Activated CD4-positive, alpha-beta T cell treated with anti-CD3 and anti-CD28 coated beads, Interleukin-2, amount 50 U/mL, for 1 hour (primary cell): ENCODE results near the gene RRP12.

Experiments
- DNase-seq: peaks from one replicate; pipeline ENCODE4 v3.0.0-alpha.2; 2020

RRP12 gene

GRCh38 chr10:97334370-97335175 is 66.6 kb downstream of the RRP12 start, which contains the start of gene FRAT2:
FRAT2 (minus strand) TSS chr10:97334729; CDS start chr10:97334572, 157 bp downstream.
- peak; percentile 84 for DNase-seq

- DNase-seq, result no peak
Measured at GRCh38 chr10:97333601-97334369, 67.4 kb downstream of the RRP12 start.

- DNase-seq, result no peak
Measured at GRCh38 chr10:97333351-97333600, 67.9 kb downstream of the RRP12 start.

GRCh38 chr10:97332591-97333350 is 68.4 kb downstream of the RRP12 start:
- no peak for DNase-seq

- no peak for DNase-seq
Measured at GRCh38 chr10:97331153-97331703, 69.9 kb downstream of the RRP12 start.

GRCh38 chr10:97329766-97330165 is 71.4 kb downstream of the RRP12 start:
- no peak for DNase-seq

GRCh38 chr10:97328646-97329453 is 72.3 kb downstream of the RRP12 start:
- DNase-seq, result no peak

- DNase-seq, result no peak
Measured at GRCh38 chr10:97327348-97328294, 73.5 kb downstream of the RRP12 start.

- no peak for DNase-seq
Measured at GRCh38 chr10:97325754-97326153, 75.4 kb downstream of the RRP12 start.

- DNase-seq, result no peak
Measured at GRCh38 chr10:97323501-97323900, 77.6 kb downstream of the RRP12 start.

GRCh38 chr10:97321804-97322190 is 79.3 kb downstream of the RRP12 start:
- no peak for DNase-seq

- DNase-seq, result peak; percentile 15
Measured at GRCh38 chr10:97321032-97321803, 79.9 kb downstream of the RRP12 start.

- DNase-seq, result peak; percentile 18
Measured at GRCh38 chr10:97320480-97321031, 80.6 kb downstream of the RRP12 start.

- peak; percentile 64 for DNase-seq
Measured at GRCh38 chr10:97319671-97320479, 81.3 kb downstream of the RRP12 start.

GRCh38 chr10:97318772-97319651 is 82.1 kb downstream of the RRP12 start, which contains the start of gene FRAT1:
FRAT1 (plus strand) TSS chr10:97319271; CDS start chr10:97319454, 183 bp downstream.
- DNase-seq, result peak; percentile 90

- DNase-seq, result no peak
Measured at GRCh38 chr10:97314671-97315070, 86.5 kb downstream of the RRP12 start.

- DNase-seq, result no peak
Measured at GRCh38 chr10:97312897-97313296, 88.2 kb downstream of the RRP12 start.

- DNase-seq, result no peak
Measured at GRCh38 chr10:97311111-97311626, 90.0 kb downstream of the RRP12 start.
